Germinal center (tissue), 1 donor: ENCODE measurements around the gene THOC5.
"Not testable (repeated sequence)": the region's sequence is repeated elsewhere in the genome, so short reads cannot be mapped to it uniquely, and the experiment has no call there.

ENCODE experiments used
- DNase-seq: peaks from one replicate; pipeline ENCODE4 v3.0.0; 2012; ENCODE audit warnings: mixed read lengths, low spot score

Gene THOC5

DNA sequence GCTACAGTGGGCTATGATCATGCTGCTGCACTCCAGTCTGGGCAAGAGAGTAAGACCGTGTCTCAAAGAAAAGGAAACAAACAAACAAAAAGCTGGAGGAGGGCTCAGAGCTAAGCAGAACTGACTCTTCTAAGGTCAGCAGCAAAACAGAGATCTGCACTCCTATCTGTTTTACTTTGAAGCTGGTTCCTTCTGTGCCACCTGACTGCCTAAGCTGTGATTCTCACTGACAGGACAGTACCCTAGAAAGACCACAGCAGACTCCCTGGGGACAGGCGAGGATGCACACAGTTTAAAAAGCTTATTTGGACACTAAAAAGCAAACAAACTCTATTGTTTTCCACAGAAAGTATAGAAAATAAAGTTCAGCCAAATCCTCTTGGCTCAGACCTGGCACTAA, 43.0 kb downstream of the THOC5 start:
- no peak for DNase-seq

DNA sequence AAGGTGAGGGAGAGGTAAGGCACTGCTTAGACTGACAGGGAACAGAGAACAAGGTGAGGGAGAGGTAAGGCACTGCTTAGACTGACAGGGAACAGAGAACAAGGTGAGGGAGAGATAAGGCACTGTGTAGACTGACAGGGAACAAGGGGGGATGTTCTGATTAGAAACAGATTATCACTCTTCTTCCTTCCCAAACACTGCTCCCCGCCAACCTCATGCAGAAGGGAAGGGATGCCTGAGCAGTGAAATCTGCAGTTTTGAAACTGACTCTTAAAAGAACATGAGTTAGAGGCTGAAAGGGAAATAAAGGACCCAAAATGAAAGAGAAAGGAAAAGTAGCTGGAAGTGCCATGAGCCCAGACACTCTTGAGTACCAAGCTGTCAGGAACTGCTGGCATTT, 43.7 kb downstream of the THOC5 start:
- no peak for DNase-seq

GRCh38 chr22:29509298-29509697, 44.3 kb downstream of the THOC5 start:
- DNase-seq = no peak

GRCh38 chr22:29503811-29504372, 49.7 kb downstream of the THOC5 start:
- DNase-seq = no peak

GRCh38 chr22:29499852-29500251, 53.7 kb downstream of the THOC5 start:
- no peak for DNase-seq

GRCh38 chr22:29493636-29494035, 59.9 kb downstream of the THOC5 start:
- DNase-seq = no peak

DNA sequence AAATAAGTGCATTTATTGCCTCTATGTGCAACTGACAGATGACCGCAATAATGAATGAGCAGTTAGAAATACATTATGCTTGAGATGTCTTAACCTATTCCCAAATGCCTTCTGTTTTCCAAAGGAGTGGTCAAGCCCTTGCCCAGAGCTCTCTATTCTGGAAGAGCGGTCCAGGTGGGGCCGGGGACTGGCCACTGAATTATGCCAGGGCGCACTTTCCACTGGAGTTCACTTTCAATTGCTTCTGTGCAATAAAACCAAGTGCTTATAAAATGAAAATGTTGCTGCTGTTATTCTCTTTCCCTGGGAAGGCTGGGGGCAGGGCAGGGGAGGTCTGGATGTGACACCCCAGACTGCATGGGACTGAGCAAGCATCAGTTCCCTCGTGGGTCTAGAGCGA, 62.5 kb downstream of the THOC5 start:
- no peak for DNase-seq

- not testable (repeated sequence) for DNase-seq
Observed at GRCh38 chr22:29489127-29489780, 64.3 kb downstream of the THOC5 start.

DNA sequence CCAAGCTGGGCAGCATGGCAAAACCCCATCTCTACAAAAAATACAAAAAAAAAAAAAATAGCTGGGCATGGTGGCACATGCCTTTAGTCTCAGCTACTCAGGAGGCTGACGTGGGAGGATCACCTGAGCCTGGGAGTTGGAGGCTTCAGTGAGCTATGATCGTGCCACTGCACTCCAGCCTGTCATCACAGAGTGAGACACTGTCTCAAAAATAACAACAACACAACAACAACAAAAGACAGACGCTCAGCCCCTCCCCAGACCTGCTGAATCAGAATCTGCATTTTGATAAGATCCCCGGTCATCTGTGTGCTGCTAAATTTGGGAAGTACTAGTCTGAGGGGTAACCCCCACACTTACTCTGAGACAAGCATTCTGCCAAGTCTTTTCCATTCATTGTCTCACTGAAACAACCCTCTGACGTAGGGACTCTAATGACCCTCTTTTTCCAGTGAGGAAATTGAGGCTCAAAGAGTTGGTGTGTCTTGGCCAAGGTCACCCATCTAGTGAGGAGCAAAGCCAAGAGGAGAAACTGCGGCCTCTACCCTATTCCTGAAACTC, 66.1 kb downstream of the THOC5 start:
- no peak for DNase-seq

DNA sequence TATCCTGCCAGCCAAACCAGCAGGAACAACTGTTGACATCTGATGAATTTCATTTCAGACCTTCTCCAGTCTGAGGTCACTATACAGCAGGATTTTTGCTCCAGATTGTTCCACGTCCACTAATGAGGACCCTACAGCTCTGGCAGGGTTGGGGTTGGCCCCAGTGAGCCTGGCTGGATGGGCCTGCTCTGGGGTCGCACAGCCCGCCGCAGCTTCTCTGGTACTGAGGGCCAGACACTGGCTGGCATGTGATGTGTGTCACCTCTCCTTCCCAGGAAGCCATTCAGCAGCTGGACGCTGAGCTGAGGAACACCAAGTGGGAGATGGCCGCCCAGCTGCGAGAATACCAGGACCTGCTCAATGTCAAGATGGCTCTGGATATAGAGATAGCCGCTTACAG, 68.1 kb downstream of the THOC5 start:
- DNase-seq = no peak

- DNase-seq = no peak
Observed at GRCh38 chr22:29484642-29485041, 68.9 kb downstream of the THOC5 start.

GRCh38 chr22:29483254-29483653, 70.3 kb downstream of the THOC5 start:
- DNase-seq = no peak

GRCh38 chr22:29482726-29483125, 70.8 kb downstream of the THOC5 start:
- DNase-seq = no peak

DNA sequence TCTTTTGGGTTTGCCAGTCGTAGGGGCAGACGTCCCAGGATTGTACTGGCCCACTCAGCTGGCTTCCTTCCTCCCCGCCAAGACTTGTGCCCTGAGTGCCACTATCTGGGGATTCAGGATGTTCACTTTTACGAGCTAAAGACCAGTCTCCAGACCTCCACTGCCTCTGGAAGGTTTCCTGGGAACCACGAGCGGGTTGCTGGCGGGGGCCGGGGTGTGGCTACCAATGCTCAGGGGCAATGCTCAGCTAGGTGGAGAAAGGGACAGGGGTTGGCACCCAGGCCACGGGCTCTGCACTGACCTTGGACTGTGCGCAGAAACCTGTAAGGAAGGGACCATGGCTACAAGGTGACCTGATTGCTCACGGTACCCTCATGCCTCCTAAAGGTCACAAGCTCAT, 71.3 kb downstream of the THOC5 start:
- DNase-seq = no peak

DNA sequence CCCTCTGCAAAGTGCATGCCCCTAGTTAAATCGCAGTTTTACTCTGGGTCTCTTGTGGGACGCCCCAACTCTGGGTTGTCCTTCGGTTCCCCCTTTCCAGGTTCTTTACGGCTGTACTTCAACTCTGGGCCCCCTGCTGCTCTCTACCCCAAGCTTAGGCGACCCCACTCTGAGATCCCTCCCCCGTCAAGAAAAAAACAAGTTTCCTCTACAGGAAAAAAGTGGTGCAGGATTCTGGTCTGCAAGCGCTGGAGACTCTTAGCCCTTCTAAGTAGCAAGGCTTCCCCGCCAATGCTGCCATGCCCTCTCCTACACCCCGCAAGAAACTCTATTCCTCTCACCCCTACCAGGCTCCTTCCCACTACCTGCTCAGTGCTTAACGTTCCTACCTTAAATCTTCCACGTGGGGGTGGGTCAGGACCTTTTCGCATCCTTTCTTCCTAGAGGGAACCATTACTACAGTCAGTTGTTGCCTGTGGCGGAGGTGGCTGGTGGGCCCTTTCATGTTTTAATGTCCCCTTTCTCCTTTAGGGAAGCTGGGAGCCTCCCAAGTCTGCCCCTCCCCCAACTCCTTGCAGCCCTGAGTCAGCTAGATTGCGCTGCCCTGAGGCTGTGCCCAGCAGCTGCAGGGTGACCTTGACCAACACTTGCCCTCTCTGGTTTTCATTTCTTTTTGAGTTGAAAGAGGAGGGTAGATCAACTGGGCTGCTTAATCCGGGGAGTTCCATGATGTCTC, 72.1 kb downstream of the THOC5 start:
- DNase-seq = no peak

DNA sequence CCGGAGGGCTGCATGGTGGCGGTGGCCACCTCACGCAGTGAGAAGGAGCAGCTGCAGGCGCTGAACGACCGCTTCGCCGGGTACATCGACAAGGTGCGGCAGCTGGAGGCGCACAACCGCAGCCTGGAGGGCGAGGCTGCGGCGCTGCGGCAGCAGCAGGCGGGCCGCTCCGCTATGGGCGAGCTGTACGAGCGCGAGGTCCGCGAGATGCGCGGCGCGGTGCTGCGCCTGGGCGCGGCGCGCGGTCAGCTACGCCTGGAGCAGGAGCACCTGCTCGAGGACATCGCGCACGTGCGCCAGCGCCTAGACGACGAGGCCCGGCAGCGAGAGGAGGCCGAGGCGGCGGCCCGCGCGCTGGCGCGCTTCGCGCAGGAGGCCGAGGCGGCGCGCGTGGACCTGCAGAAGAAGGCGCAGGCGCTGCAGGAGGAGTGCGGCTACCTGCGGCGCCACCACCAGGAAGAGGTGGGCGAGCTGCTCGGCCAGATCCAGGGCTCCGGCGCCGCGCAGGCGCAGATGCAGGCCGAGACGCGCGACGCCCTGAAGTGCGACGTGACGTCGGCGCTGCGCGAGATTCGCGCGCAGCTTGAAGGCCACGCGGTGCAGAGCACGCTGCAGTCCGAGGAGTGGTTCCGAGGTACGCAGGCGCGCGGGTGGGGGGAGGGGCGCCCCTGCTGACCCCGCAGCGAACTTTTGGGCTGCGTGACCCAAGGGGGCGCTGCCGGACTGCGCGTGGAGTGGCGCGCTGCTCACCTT, 72.9 kb downstream of the THOC5 start:
- no peak for DNase-seq

- DNase-seq = no peak
Observed at GRCh38 chr22:29480262-29480511, 73.4 kb downstream of the THOC5 start.

DNA sequence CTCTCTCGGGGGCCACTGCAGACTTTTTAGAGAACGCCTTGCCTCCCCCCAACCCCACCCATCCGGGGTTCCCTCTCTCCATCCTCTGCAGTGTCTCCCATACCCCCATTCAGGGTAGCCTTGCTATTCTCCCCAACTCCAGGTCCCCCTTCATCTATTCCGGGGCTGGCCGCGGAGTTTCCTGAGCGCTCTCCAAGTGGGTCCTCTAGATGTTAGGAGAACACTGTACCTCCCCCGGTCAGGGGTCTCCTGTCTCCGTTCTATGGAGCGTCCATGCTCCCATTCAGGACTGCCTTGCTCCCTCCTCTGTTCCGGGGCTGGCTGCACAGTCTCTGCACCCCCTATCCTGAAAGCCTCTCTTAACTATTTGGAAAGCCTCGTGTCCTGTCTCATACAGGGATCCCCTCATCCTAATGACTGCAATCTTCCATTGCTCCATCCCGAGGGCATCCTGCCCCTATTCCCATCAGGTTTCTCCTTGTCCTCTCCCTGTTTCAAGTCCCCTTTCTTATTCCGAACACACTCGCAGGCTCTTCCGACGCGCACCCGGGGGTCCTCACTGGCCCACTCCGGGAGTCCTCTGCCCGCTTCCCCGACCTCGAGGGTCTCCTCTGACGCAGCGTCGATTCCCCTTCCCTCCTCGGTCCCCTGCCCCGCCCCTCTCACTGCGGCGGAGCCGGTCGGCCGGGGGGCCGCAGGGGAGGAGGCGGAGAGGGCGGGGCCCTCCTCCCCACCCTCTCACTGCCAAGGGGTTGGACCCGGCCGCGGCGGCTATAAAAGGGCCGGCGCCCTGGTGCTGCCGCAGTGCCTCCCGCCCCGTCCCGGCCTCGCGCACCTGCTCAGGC, 73.9 kb downstream of the THOC5 start, which contains the start of gene NEFH:
Gene NEFH, plus strand, starts transcription at position 802 of the 845 bp plus-strand sequence. CDS start 45 bp downstream, outside the sequence.
- no peak for DNase-seq

GRCh38 chr22:29478326-29479276, 75.0 kb downstream of the THOC5 start:
- no peak for DNase-seq

GRCh38 chr22:29477723-29478318, 75.7 kb downstream of the THOC5 start:
- no peak for DNase-seq
